ENCODE measurements around the gene H2AZ2.
A peak's percentile ranks its signal among the peaks of the same experiment; 100 is the strongest.
"Not testable (repeated sequence)": the region's sequence is repeated elsewhere in the genome, so short reads cannot be mapped to it uniquely, and the experiment has no call there.

H2AZ2 gene

DNA sequence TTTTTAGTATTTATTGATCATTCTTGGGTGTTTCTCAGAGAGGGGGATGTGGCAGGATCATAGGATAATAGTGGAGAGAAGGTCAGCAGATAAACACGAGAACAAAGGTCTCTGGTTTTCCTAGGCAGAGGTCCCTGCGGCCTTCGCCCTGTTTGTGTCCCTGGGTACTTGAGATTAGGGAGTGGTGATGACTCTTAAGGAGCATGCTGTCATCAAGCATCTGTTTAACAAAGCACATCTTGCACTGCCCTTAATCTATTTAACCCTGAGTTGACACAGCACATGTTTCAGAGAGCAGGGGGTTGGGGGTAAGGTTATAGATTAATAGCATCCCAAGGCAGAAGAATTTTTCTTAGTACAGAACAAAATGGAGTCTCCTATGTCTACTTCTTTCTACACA, 22.4 kb upstream of the H2AZ2 start:
- not testable (repeated sequence) for H3K27ac ChIP-seq (replicated peaks); DNase-seq (ENCODE audit: low read depth in 1 of 2, low spot score in 1 of 2)

DNA sequence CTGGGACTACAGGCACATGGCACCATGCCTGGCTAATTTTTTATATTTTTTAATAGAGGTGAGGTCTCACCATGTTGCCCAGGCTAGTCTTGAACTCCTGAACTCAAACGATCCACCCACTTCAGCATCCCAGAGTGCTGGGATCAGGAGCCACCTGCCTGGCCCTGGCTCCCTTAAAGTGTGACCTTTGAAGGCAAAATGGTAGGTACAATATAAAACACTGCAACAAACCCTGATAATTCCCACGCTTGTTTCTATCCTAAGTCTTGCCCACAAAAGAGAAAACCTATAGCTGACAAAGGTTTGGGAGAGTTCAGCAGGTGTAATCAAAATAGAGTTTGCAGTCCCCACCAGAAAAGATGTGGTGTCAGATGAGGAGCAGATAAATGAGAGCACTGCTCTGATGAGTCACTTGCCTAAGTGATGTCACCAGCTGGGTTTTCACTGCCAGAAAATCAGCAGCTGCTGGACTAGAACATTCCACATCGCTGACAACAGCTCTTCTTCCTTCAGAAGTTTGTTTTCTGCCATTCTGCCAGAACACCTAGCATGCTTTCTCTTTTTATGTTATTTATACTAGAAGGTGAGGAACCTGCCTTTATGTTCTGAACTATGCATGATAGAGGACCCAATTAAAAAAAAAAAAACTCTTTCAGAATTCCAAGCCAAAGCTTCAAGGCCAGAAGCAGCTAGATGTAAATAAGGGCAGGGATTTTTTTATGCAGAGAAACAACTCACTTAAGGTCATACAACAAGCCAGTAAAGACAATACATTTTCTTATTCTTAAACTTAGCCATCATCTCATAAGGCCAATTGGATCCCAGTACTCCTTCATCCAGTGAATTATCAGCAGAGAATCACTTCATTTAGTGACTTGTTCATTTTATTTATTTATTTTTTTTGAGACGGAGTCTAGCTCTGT, 19.4 kb upstream of the H2AZ2 start:
- TF ChIP-seq, protein P1, sequence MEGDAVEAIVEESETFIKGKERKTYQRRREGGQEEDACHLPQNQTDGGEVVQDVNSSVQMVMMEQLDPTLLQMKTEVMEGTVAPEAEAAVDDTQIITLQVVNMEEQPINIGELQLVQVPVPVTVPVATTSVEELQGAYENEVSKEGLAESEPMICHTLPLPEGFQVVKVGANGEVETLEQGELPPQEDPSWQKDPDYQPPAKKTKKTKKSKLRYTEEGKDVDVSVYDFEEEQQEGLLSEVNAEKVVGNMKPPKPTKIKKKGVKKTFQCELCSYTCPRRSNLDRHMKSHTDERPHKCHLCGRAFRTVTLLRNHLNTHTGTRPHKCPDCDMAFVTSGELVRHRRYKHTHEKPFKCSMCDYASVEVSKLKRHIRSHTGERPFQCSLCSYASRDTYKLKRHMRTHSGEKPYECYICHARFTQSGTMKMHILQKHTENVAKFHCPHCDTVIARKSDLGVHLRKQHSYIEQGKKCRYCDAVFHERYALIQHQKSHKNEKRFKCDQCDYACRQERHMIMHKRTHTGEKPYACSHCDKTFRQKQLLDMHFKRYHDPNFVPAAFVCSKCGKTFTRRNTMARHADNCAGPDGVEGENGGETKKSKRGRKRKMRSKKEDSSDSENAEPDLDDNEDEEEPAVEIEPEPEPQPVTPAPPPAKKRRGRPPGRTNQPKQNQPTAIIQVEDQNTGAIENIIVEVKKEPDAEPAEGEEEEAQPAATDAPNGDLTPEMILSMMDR (IDR thresholded peaks at IDR 0.05; ENCODE audit: insufficient read depth, low read length): no peak
- H3K4me3 ChIP-seq (replicated peaks; ENCODE audit: insufficient read depth, low read length): no peak overlapping the region
- DNase-seq (ENCODE audit: low read depth in 1 of 2, low spot score in 1 of 2): no peak
- no peaks in the 10 kb centered on the region for H3K27me3 ChIP-seq (ENCODE audit: insufficient read depth, poor library complexity, severe bottlenecking)
- H3K27ac ChIP-seq (replicated peaks): no peak overlapping the region

More for the DNA sequence above, 22.4 kb upstream of the H2AZ2 start:
- not testable (repeated sequence) for H3K27me3 ChIP-seq (ENCODE audit: insufficient read depth, poor library complexity, severe bottlenecking); H3K4me3 ChIP-seq (replicated peaks; ENCODE audit: insufficient read depth, low read length)

DNA sequence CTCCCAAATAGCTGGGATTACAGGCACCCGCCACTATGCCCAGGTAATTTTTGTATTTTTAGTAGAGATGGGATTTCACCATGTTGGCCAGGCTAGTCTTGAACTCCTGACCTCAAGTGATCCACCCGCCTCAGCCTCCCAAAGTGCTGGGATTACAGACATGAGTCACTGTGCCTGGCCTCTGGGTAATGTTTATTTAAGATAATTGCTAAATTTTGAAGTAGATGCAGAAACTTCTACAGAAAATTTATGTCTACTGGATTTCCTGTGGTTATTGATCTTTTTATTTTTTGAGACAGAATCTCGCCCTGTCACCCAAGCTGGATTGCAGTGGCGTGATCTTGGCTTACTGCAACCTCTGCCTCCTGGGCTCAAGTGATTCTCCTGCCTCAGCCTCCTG, 14.1 kb upstream of the H2AZ2 start:
- H3K27me3 ChIP-seq (ENCODE audit: insufficient read depth, poor library complexity, severe bottlenecking); H3K27ac ChIP-seq (replicated peaks); DNase-seq (ENCODE audit: low read depth in 1 of 2, low spot score in 1 of 2); H3K4me3 ChIP-seq (replicated peaks; ENCODE audit: insufficient read depth, low read length): not testable (repeated sequence)

DNA sequence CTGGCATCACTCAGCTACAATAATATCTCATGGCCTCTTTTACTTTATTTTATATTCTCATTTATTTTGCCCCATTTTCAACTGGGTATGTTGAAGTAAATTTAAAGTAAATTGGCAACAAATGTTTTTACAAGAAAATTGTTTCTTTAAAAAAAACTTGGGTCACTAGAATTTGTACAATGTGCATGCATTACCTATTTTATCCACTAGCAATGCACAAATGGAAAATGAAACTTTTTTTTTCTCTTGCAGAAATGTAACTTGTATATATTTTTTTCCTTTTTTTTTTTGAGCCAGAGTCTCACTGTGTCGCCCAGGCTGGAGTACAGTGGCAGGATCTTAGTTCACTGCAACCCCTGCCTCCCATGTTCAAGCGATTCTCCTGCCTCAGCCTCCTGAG, 10.3 kb upstream of the H2AZ2 start:
- no peak for DNase-seq (ENCODE audit: low read depth in 1 of 2, low spot score in 1 of 2)
- TF ChIP-seq, protein P2, sequence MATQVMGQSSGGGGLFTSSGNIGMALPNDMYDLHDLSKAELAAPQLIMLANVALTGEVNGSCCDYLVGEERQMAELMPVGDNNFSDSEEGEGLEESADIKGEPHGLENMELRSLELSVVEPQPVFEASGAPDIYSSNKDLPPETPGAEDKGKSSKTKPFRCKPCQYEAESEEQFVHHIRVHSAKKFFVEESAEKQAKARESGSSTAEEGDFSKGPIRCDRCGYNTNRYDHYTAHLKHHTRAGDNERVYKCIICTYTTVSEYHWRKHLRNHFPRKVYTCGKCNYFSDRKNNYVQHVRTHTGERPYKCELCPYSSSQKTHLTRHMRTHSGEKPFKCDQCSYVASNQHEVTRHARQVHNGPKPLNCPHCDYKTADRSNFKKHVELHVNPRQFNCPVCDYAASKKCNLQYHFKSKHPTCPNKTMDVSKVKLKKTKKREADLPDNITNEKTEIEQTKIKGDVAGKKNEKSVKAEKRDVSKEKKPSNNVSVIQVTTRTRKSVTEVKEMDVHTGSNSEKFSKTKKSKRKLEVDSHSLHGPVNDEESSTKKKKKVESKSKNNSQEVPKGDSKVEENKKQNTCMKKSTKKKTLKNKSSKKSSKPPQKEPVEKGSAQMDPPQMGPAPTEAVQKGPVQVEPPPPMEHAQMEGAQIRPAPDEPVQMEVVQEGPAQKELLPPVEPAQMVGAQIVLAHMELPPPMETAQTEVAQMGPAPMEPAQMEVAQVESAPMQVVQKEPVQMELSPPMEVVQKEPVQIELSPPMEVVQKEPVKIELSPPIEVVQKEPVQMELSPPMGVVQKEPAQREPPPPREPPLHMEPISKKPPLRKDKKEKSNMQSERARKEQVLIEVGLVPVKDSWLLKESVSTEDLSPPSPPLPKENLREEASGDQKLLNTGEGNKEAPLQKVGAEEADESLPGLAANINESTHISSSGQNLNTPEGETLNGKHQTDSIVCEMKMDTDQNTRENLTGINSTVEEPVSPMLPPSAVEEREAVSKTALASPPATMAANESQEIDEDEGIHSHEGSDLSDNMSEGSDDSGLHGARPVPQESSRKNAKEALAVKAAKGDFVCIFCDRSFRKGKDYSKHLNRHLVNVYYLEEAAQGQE (IDR thresholded peaks at IDR 0.05; ENCODE audit: insufficient replicate concordance, low read depth): no peak
- TF ChIP-seq SPI1 (IDR thresholded peaks at IDR 0.05; ENCODE audit: borderline replicate concordance, low read depth) (no peak), GABPA (IDR thresholded peaks at IDR 0.05; ENCODE audit: low read depth) (no peak), POLR2AphosphoS5 (IDR thresholded peaks at IDR 0.05; ENCODE audit: low read depth) (no peak)
- TF ChIP-seq, protein P1 (IDR thresholded peaks at IDR 0.05; ENCODE audit: insufficient read depth, low read length): no peak
- Histone ChIP-seq H3K27me3 (ENCODE audit: insufficient read depth, poor library complexity, severe bottlenecking) (no peaks in the 10 kb centered on the region), H3K27ac (replicated peaks) (no peak overlapping the region), H3K4me3 (replicated peaks; ENCODE audit: insufficient read depth, low read length) (no peak overlapping the region)

DNA sequence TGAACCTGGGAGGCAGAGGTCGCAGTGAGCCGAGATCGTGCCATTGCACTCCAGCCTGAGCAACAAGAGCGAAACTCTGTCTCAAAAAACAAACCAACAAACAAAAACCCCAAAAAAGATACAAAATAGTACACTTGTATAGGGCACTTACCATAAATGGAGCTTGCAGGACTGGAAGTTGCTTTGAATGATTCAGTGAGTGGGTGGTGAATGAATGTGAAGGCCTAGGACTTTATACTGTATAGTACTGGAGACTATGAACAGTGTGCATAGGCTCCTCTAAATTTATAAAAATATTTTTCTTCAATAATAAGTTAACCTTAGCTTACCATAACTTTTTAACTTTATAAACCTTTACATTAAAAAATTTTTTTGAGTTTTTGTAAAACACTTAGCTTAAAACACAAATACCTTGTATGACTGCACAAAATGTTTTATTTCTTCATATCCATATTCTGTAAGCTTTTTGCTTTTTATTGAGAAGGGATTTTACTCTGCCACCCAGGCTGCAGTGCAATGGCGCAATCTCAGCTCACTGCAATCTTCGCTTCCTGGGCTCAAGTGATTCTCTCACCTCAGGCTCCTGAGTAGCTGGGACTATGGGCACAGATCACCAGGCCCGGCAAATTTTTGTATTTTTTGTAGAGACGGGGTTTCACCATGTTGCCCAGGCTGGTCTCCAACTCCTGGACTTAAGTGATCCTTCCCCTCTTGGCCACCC, 6.9 kb upstream of the H2AZ2 start:
- no peak overlapping the region for H3K4me3 ChIP-seq (replicated peaks; ENCODE audit: insufficient read depth, low read length)
- H3K27me3 ChIP-seq (ENCODE audit: insufficient read depth, poor library complexity, severe bottlenecking): no peaks in the 10 kb centered on the region
- TF ChIP-seq, protein P1 (IDR thresholded peaks at IDR 0.05; ENCODE audit: insufficient read depth, low read length): no peak
- no peak for TF ChIP-seq GABPA (IDR thresholded peaks at IDR 0.05; ENCODE audit: low read depth)
- TF ChIP-seq POLR2AphosphoS5 (IDR thresholded peaks at IDR 0.05; ENCODE audit: low read depth): no peak
- no peak for TF ChIP-seq SPI1 (IDR thresholded peaks at IDR 0.05; ENCODE audit: borderline replicate concordance, low read depth)
- TF ChIP-seq, protein P2 (IDR thresholded peaks at IDR 0.05; ENCODE audit: insufficient replicate concordance, low read depth): no peak
- DNase-seq (ENCODE audit: low read depth in 1 of 2, low spot score in 1 of 2): peak in 1 of 2 experiments; percentile 21
- no peak overlapping the region for H3K27ac ChIP-seq (replicated peaks)

All from HL-60 (cell line).